HCT116 (cell line): Measurements from ENCODE around the gene TNFSF11. TPM values are rescaled to one million over a fixed set of nuclear protein-coding genes. Genes with fewer than 3 reads are reported as not detected.

Experiments
- ATAC-seq: fragments of 200-7000 bp; cut with Tn5 transposase; 2 replicates; pipeline ENCODE4 v1.9.1; 2020; ENCODE audit warnings: mild to moderate bottlenecking, moderate library complexity
- BruUV-seq: library from RNA; stranded (reverse); fragments of 400-500 nt; replicated peaks from 2 replicates; lab custom pipeline; 2021; lab: Mats Ljungman, UMichigan
- CTCF ChIA-PET: fragments of 300-600 bp; sonication (Branson Sonifier 250); formaldehyde crosslinking; loops from one replicate; lab custom pipeline; 2021; ENCODE audit warnings: antibody characterized with exemption; lab: Charles Lee
- POLR2A ChIA-PET: fragments of 300-600, 350-600 bp; sonication (Branson Sonifier 250); formaldehyde crosslinking; loops from one replicate; lab custom pipeline; 2021; ENCODE audit warnings: antibody characterized with exemption; lab: Charles Lee
- RAD21 ChIA-PET, 2 experiments: fragments of 300-600 bp; sonication (Branson Sonifier 250); formaldehyde crosslinking; loops; one replicate each; lab custom pipeline; 2023; ENCODE audit warnings: low total read pairs in 2 of 2; ENCODE audit not compliant: uncharacterized antibody in 2 of 2, unreplicated experiment in 2 of 2, low non-redundant PET in 1 of 2; lab: Charles Lee
- DNase-seq: peaks from one replicate; pipeline ENCODE4 v3.0.0-alpha.2; 2010; ENCODE audit warnings: low read depth, low spot score
- H2AFZ ChIP-seq: fragments of 200-600 bp; shearing (Covaris generic), sonication (generic); 2 replicates; pipeline ENCODE4 v1.6.1; 2017; ENCODE audit warnings: low read depth, mixed run types, mixed read lengths, antibody characterized with exemption, low read length; ENCODE audit not compliant: poor library complexity, severe bottlenecking
- H3K27ac ChIP-seq: 2 replicates; pipeline ENCODE4 v1.5.1; 2012; ENCODE audit warnings: low read depth, low read length
- H3K27me3 ChIP-seq: fragments of 200-600 bp; sonication (generic); 2 replicates; pipeline ENCODE4 v1.6.1; 2016; ENCODE audit warnings: mixed run types, low read length, mixed read lengths; ENCODE audit not compliant: insufficient read depth
- H3K36me3 ChIP-seq, 2 experiments: fragments of 200-500 bp in 1 of 2; fragments of 200-600 bp in 1 of 2; sonication (Bioruptor generic) in 1 of 2; sonication (generic) in 1 of 2; 2 replicates each; pipeline versions ENCODE4 v1.5.1 to v1.6.1; 2014 to 2016; ENCODE audit warnings: low read length in 2 of 2, inconsistent platforms in 1 of 2, mixed read lengths in 1 of 2, mixed run types in 1 of 2; ENCODE audit not compliant: insufficient read depth in 2 of 2, control insufficient read depth in 1 of 2
- H3K4me1 ChIP-seq, 2 experiments: fragments of 200-600 bp in 1 of 2; sonication (generic) in 1 of 2; 2 replicates each; pipeline versions ENCODE4 v1.5.1 to v1.6.1; 2012 to 2017; ENCODE audit warnings: low read length in 2 of 2, inconsistent platforms in 1 of 2, mild to moderate bottlenecking in 1 of 2, mixed read lengths in 1 of 2, mixed run types in 1 of 2, moderate library complexity in 1 of 2; ENCODE audit not compliant: insufficient read depth in 2 of 2, control insufficient read depth in 1 of 2
- H3K4me2 ChIP-seq: fragments of 200-600 bp; sonication (generic); 2 replicates; pipeline ENCODE4 v1.6.1; 2017; ENCODE audit warnings: mixed run types, low read length, mixed read lengths
- H3K4me3 ChIP-seq, 2 experiments: fragments of 200-600 bp in 1 of 2; sonication (generic) in 1 of 2; replicated peaks in 1 of 2; 2 replicates each; pipeline ENCODE4 v1.5.1; 2011 to 2016; ENCODE audit warnings: low read length in 2 of 2, control low read depth in 1 of 2, low read depth in 1 of 2, mild to moderate bottlenecking in 1 of 2, mixed read lengths in 1 of 2, mixed run types in 1 of 2
- H3K79me2 ChIP-seq: fragments of 200-600 bp; sonication (generic); 2 replicates; pipeline ENCODE4 v1.6.1; 2017; ENCODE audit warnings: mild to moderate bottlenecking, mixed run types, low read length, moderate library complexity, mixed read lengths; ENCODE audit not compliant: insufficient read depth
- H3K9ac ChIP-seq: fragments of 200-600 bp; sonication (generic); 2 replicates; pipeline ENCODE4 v1.6.1; 2016; ENCODE audit warnings: low read length, mixed read lengths
- H3K9me2 ChIP-seq: fragments of 200-600 bp; sonication (generic), shearing (Covaris generic); 2 replicates; pipeline ENCODE4 v1.6.1; 2017; ENCODE audit warnings: mixed run types, mild to moderate bottlenecking, moderate library complexity; ENCODE audit not compliant: insufficient read depth
- H3K9me3 ChIP-seq, 2 experiments: fragments of 200-500 bp in 1 of 2; fragments of 200-600 bp in 1 of 2; sonication (Bioruptor generic) in 1 of 2; sonication (generic) in 1 of 2; 2 replicates each; pipeline ENCODE4 v1.6.1; 2014 to 2017; ENCODE audit warnings: low read length in 2 of 2, mixed read lengths in 2 of 2, inconsistent platforms in 1 of 2, low read depth in 1 of 2, mild to moderate bottlenecking in 1 of 2, mixed run types in 1 of 2, moderate library complexity in 1 of 2; ENCODE audit not compliant: control insufficient read depth in 1 of 2, insufficient read depth in 1 of 2
- H4K20me1 ChIP-seq: fragments of 200-600 bp; sonication (generic), shearing (Covaris generic); 2 replicates; pipeline ENCODE4 v1.6.1; 2017; ENCODE audit warnings: mixed run types, mild to moderate bottlenecking, moderate library complexity; ENCODE audit not compliant: insufficient read depth
- ATF3 ChIP-seq: IDR thresholded peaks from 2 replicates; pipeline ENCODE4 v1.6.1; 2012
- ELF1 ChIP-seq: IDR thresholded peaks from 2 replicates; pipeline ENCODE4 v1.6.1; 2012; ENCODE audit warnings: low read depth, borderline replicate concordance
- EZH2 ChIP-seq: fragments of 200-600 bp; sonication (generic); IDR thresholded peaks from 2 replicates; pipeline ENCODE4 v1.6.1; 2017; ENCODE audit warnings: antibody characterized with exemption, mixed run types
- EZH2phosphoT487 ChIP-seq: fragments of 200-600 bp; IDR thresholded peaks from 2 replicates; pipeline ENCODE4 v1.6.1; 2018; ENCODE audit warnings: antibody characterized with exemption, borderline replicate concordance
- JUND ChIP-seq: IDR thresholded peaks from 2 replicates; pipeline ENCODE4 v1.6.1; 2012
- MAX ChIP-seq: IDR thresholded peaks from 2 replicates; pipeline ENCODE4 v1.6.1; 2012
- POLR2A ChIP-seq: IDR thresholded peaks from 2 replicates; pipeline ENCODE4 v1.7.0; 2011; ENCODE audit warnings: borderline replicate concordance; ENCODE audit not compliant: insufficient read depth, insufficient read length; ENCODE audit errors: extremely low read depth
- POLR2AphosphoS5 ChIP-seq: IDR thresholded peaks from 2 replicates; pipeline ENCODE4 v1.6.1; 2011; ENCODE audit warnings: mild to moderate bottlenecking, low read depth, low read length, moderate library complexity
- RAD21 ChIP-seq: IDR thresholded peaks from 2 replicates; pipeline ENCODE4 v1.6.1; 2012; ENCODE audit warnings: low read depth, mild to moderate bottlenecking
- REST ChIP-seq: IDR thresholded peaks from 2 replicates; pipeline ENCODE4 v1.6.1; 2012; ENCODE audit warnings: low read depth
- SIN3A ChIP-seq: IDR thresholded peaks from 2 replicates; pipeline ENCODE4 v1.6.1; 2012; ENCODE audit warnings: low read depth
- SP1 ChIP-seq: IDR thresholded peaks from 2 replicates; pipeline ENCODE4 v1.6.1; 2012; ENCODE audit warnings: low read depth
- SRF ChIP-seq: IDR thresholded peaks from 2 replicates; pipeline ENCODE4 v1.6.1; 2012; ENCODE audit warnings: low read depth
- YY1 ChIP-seq: IDR thresholded peaks from 2 replicates; pipeline ENCODE4 v1.6.1; 2011; ENCODE audit warnings: low read length, low read depth, moderate library complexity, mild to moderate bottlenecking; ENCODE audit not compliant: insufficient replicate concordance; ENCODE audit errors: extremely low read depth
- ZFX ChIP-seq: fragments of 450-650 bp; IDR thresholded peaks from 2 replicates; pipeline ENCODE4 v1.6.1; 2017
- ZNF274 ChIP-seq: fragments of 200-500 bp; sonication (Bioruptor generic); IDR thresholded peaks from 2 replicates; pipeline ENCODE4 v1.6.1; 2014; ENCODE audit warnings: mild to moderate bottlenecking, low read depth, low read length, inconsistent platforms
- intact Hi-C: fragments of 100-400 bp; cut with micrococcal nuclease; formaldehyde crosslinking; loops from 2 replicates; pipeline ENCODE4 v1.10.0; 2022
- total RNA-seq: library from RNA; stranded (reverse); gene quantifications from one replicate; pipeline ENCODE4 v1.2.1, GENCODE V29; 2021; ENCODE audit not compliant: unreplicated experiment

Gene TNFSF11
- total RNA-seq, 1 experiment from 2014 or later = not detected

- Histone ChIP-seq H3K27ac (no peak overlapping the region), H3K9ac (no peak overlapping the region), H4K20me1 (no peaks in the 10 kb centered on the region), H3K27me3 (peaks cover 4% of the 10 kb centered on the region; the same call in 1 of the 2 replicates), H2AFZ (no peak overlapping the region), H3K9me3 (no peaks in the 10 kb centered on the region), H3K4me1 (no peaks in the 10 kb centered on the region), H3K36me3 (no peaks in the 10 kb centered on the region), H3K4me3 (no peak overlapping the region), H3K79me2 (no peaks in the 10 kb centered on the region), H3K4me2 (no peak overlapping the region), H3K9me2 (no peaks in the 10 kb centered on the region)
- ChIA-PET CTCF (no interaction called here), POLR2A (no interaction called here), RAD21 (no interaction called here)
- no peak for TF ChIP-seq ZFX
- TF ChIP-seq ATF3 = no peak
- no peak for TF ChIP-seq POLR2AphosphoS5
- no peak for TF ChIP-seq SIN3A
- TF ChIP-seq ZNF274 = no peak
- no peak for TF ChIP-seq EZH2
- no peak for TF ChIP-seq ELF1
- no peak for TF ChIP-seq SRF
- ATAC-seq (no peak), DNase-seq (no peak)
- no TSS peak for BruUV-seq
- intact Hi-C loops = no loop called here
Observed at GRCh38 chr13:42551611-42552010, 22.3 kb upstream of the TNFSF11 start.

- H3K9ac ChIP-seq = no peak overlapping the region
- intact Hi-C loops = no loop called here
- no peaks in the 10 kb centered on the region for H3K79me2 ChIP-seq
- no peaks in the 10 kb centered on the region for H3K9me3 ChIP-seq
- H3K4me1 ChIP-seq = no peaks in the 10 kb centered on the region
- ChIA-PET RAD21 (no interaction called here), CTCF (no interaction called here), POLR2A (no interaction called here)
- H3K9me2 ChIP-seq = no peaks in the 10 kb centered on the region
- no peak overlapping the region for H3K4me3 ChIP-seq
- no TSS peak for BruUV-seq
- peaks cover 4% of the 10 kb centered on the region; the same call in 1 of the 2 replicates for H3K27me3 ChIP-seq
- no peak for DNase-seq
- no peak overlapping the region for H3K4me2 ChIP-seq
- H4K20me1 ChIP-seq = no peaks in the 10 kb centered on the region
- H3K36me3 ChIP-seq = no peaks in the 10 kb centered on the region
- H2AFZ ChIP-seq = no peak overlapping the region
- ATAC-seq = no peak
- TF ChIP-seq SIN3A = no peak
- no peak for TF ChIP-seq MAX
- no peak for TF ChIP-seq RAD21
- no peak for TF ChIP-seq YY1
- no peak for TF ChIP-seq EZH2phosphoT487
- no peak for TF ChIP-seq ZNF274
- no peak for TF ChIP-seq JUND
- no peak for TF ChIP-seq POLR2A
- no peak for TF ChIP-seq REST
- TF ChIP-seq POLR2AphosphoS5 = no peak
- no peak for TF ChIP-seq SP1
- H3K27ac ChIP-seq = no peak overlapping the region
Observed at GRCh38 chr13:42553098-42554046, 20.6 kb upstream of the TNFSF11 start.
